Astrocyte (in vitro differentiated cells and primary cell): ENCODE results near the gene ELAVL3. TPM values are rescaled to one million over a fixed set of nuclear protein-coding genes. Genes with fewer than 3 reads are reported as not detected.

Source experiments
- DNase-seq: peaks from one replicate; pipeline ENCODE4 v3.0.0-alpha.2; 2010; ENCODE audit warnings: low read depth
- FAIRE-seq: peaks from 2 replicates; lab custom pipeline; 2011; peaks lifted over from hg19 to GRCh38; lab: Jason Lieb, UNC
- H2AFZ ChIP-seq: 2 replicates; pipeline ENCODE4 v1.6.0; 2012; ENCODE audit warnings: low read depth, low read length, inconsistent platforms
- H3K27ac ChIP-seq: 2 replicates; pipeline ENCODE4 v1.5.1; 2011; ENCODE audit warnings: low read depth, low read length, inconsistent platforms
- H3K27me3 ChIP-seq: 2 replicates; pipeline ENCODE4 v1.6.0; 2011; ENCODE audit warnings: low read length, inconsistent platforms; ENCODE audit not compliant: insufficient read depth
- H3K36me3 ChIP-seq: 2 replicates; pipeline ENCODE4 v1.5.1; 2011; ENCODE audit warnings: low read length, inconsistent platforms; ENCODE audit not compliant: insufficient read depth
- H3K4me1 ChIP-seq: 2 replicates; pipeline ENCODE4 v1.5.1; 2011; ENCODE audit warnings: low read length, inconsistent platforms; ENCODE audit not compliant: insufficient read depth
- H3K4me2 ChIP-seq: 2 replicates; pipeline ENCODE4 v1.6.0; 2012; ENCODE audit warnings: low read length, inconsistent platforms
- H3K4me3 ChIP-seq: 2 replicates; pipeline ENCODE4 v1.5.1; 2011; ENCODE audit warnings: low read depth, mild to moderate bottlenecking, low read length, inconsistent platforms; ENCODE audit not compliant: insufficient read depth
- H3K79me2 ChIP-seq: 2 replicates; pipeline ENCODE4 v1.6.0; 2012; ENCODE audit warnings: mild to moderate bottlenecking, low read length, inconsistent platforms; ENCODE audit not compliant: insufficient read depth
- H3K9ac ChIP-seq: 2 replicates; pipeline ENCODE4 v1.6.0; 2012; ENCODE audit warnings: mild to moderate bottlenecking, low read length, inconsistent platforms
- H3K9me3 ChIP-seq: 2 replicates; pipeline ENCODE4 v1.5.1; 2012; ENCODE audit warnings: low read depth, mild to moderate bottlenecking, low read length, inconsistent platforms; ENCODE audit not compliant: insufficient read depth
- H4K20me1 ChIP-seq: 2 replicates; pipeline ENCODE4 v1.6.0; 2012; ENCODE audit warnings: low read length, inconsistent platforms; ENCODE audit not compliant: insufficient read depth
- H3K27ac Mint-ChIP-seq: one replicate; pipeline ENCODE4 v1.8.0; 2021; ENCODE audit warnings: mild to moderate bottlenecking, mixed read lengths; ENCODE audit not compliant: unreplicated experiment
- H3K27me3 Mint-ChIP-seq: one replicate; pipeline ENCODE4 v1.8.0; 2021; ENCODE audit warnings: low read depth, mixed read lengths; ENCODE audit not compliant: unreplicated experiment
- H3K36me3 Mint-ChIP-seq: one replicate; pipeline ENCODE4 v1.8.0; 2021; ENCODE audit warnings: low read depth, mixed read lengths; ENCODE audit not compliant: unreplicated experiment
- H3K4me1 Mint-ChIP-seq: one replicate; pipeline ENCODE4 v1.8.0; 2021; ENCODE audit warnings: low read depth, mixed read lengths; ENCODE audit not compliant: unreplicated experiment
- H3K4me3 Mint-ChIP-seq: one replicate; pipeline ENCODE4 v1.8.0; 2021; ENCODE audit warnings: mild to moderate bottlenecking, moderate library complexity, mixed read lengths; ENCODE audit not compliant: unreplicated experiment
- H3K9me3 Mint-ChIP-seq: one replicate; pipeline ENCODE4 v1.8.0; 2021; ENCODE audit warnings: mild to moderate bottlenecking, mixed read lengths; ENCODE audit not compliant: unreplicated experiment
- CTCF ChIP-seq: IDR thresholded peaks from 2 replicates; pipeline ENCODE4 v1.5.1; 2011; ENCODE audit warnings: low read depth, mild to moderate bottlenecking, inconsistent platforms, low read length, moderate library complexity; ENCODE audit not compliant: insufficient read depth
- EZH2 ChIP-seq: IDR thresholded peaks from 2 replicates; pipeline ENCODE4 v1.6.1; 2012; ENCODE audit warnings: mild to moderate bottlenecking, low read length, inconsistent platforms; ENCODE audit not compliant: insufficient read depth
- total RNA-seq: library from RNA; stranded (reverse); gene quantifications from 2 replicates; pipeline ENCODE4 v1.2.1, GENCODE V29; 2021

Gene ELAVL3
- total RNA-seq, 1 donor from 2014 or later: not detected

DNA sequence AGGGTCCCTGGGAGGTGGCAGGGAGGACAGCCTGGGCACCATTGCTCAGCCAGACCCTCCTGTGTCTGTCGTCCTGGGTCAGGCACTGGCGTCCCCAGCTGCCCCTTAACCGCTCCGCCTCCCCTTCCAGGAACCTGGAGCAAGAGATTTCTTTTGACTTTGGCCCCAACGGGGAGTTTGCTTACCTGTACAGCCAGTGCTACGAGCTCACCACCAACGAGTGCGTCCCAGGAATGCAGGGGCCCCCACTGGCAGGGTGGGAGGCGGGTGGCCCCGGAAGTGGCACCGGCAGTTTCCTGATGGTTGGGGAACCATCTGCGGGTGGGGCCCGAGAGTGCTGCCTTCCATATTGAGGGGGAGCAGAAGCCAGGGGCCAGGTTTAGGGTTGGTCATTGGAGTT lies 32.4 kb downstream of the ELAVL3 start:
- H2AFZ ChIP-seq: no peak overlapping the region
- TF ChIP-seq CTCF (no peak), EZH2 (no peak)
- Mint-ChIP-seq H3K27ac (no peak overlapping the region), H3K9me3 (peaks cover 1% of the 10 kb centered on the region), H3K4me1 (peaks cover 2% of the 10 kb centered on the region), H3K4me3 (no peak overlapping the region), H3K27me3 (no peaks in the 10 kb centered on the region), H3K36me3 (no peaks in the 10 kb centered on the region)
- no peak overlapping the region for H3K27ac ChIP-seq
- H3K27me3 ChIP-seq: no peaks in the 10 kb centered on the region
- no peak for DNase-seq
- no peaks in the 10 kb centered on the region for H3K4me1 ChIP-seq
- no peak overlapping the region for H3K9ac ChIP-seq
- H3K36me3 ChIP-seq: no peaks in the 10 kb centered on the region
- H4K20me1 ChIP-seq: peaks cover 17% of the 10 kb centered on the region
- H3K4me2 ChIP-seq: no peak overlapping the region
- FAIRE-seq: no peak
- no peak overlapping the region for H3K4me3 ChIP-seq
- no peaks in the 10 kb centered on the region for H3K9me3 ChIP-seq
- H3K79me2 ChIP-seq: no peaks in the 10 kb centered on the region

DNA sequence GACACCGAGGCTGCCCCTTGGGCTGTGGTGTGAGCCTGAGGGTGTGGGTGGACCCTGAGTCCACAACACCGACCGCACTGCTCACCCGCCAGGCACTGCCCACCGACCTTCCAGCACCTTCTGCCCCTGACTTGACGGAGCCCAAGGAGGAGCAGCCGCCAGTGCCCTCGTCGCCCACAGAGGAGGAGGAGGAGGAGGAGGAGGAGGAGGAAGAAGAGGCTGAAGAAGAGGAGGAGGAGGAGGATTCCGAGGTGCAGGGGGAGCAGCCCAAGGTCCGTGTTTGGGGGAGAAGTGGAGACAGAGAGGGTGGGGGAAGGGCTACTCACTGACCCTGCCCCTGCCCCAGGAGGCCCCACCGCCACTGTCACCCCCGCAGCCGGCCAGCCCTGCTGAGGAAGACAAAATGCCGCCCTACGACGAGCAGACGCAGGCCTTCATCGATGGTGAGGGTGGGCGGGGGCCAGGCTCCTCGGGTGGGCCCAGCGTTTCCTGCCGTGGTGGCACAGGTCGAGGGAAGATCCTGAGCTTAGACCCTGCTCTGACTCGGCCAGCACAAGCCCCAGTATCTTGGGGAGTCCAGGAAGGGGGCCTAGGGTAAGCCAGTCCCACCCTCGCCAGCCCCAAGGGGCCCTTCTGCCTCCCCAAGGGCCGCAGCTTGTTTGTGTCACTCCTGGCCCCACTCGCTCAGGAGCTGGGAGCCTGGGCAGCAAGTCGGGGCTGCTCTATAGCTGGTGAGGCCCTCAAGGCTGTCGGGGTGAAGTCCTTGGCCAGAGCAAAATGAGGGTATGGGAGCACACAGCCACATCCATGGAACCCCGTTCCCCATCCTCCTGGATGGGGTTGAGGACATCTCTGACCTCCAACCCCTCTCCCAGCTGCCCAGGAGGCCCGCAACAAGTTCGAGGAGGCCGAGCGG lies 33.2 kb downstream of the ELAVL3 start:
- Mint-ChIP-seq H3K36me3 (no peaks in the 10 kb centered on the region), H3K9me3 (peaks cover 1% of the 10 kb centered on the region), H3K27ac (no peak overlapping the region), H3K4me3 (no peak overlapping the region), H3K4me1 (peaks cover 2% of the 10 kb centered on the region), H3K27me3 (no peaks in the 10 kb centered on the region)
- Histone ChIP-seq H3K9me3 (no peaks in the 10 kb centered on the region), H3K4me2 (no peak overlapping the region), H3K27me3 (no peaks in the 10 kb centered on the region), H3K79me2 (no peaks in the 10 kb centered on the region), H3K27ac (no peak overlapping the region), H3K4me3 (no peak overlapping the region), H3K4me1 (no peaks in the 10 kb centered on the region), H2AFZ (no peak overlapping the region), H4K20me1 (peaks cover 17% of the 10 kb centered on the region), H3K9ac (no peak overlapping the region), H3K36me3 (no peaks in the 10 kb centered on the region)
- TF ChIP-seq EZH2 (no peak), CTCF (no peak)
- FAIRE-seq: no peak
- no peak for DNase-seq
